Keratinocyte (primary cell): ENCODE results near the gene SAMD11. TPM values are rescaled to one million over a fixed set of nuclear protein-coding genes. Genes with fewer than 3 reads are reported as not detected.

ENCODE experiments used
- DNase-seq: peaks from one replicate; pipeline ENCODE4 v3.0.0-alpha.2; 2011; ENCODE audit warnings: low read depth, missing footprints, low spot score
- FAIRE-seq: peaks from 2 replicates; lab custom pipeline; 2011; peaks lifted over from hg19 to GRCh38; lab: Jason Lieb, UNC
- H2AFZ ChIP-seq: 2 replicates; pipeline ENCODE4 v1.6.0; 2012; ENCODE audit warnings: low read length, control low read depth, inconsistent platforms; ENCODE audit not compliant: control insufficient read depth
- H3K27ac ChIP-seq: 2 replicates; pipeline ENCODE4 v1.5.1; 2011; ENCODE audit warnings: low read length; ENCODE audit not compliant: control insufficient read depth, insufficient read depth
- H3K27me3 ChIP-seq: 3 replicates; pipeline ENCODE4 v1.6.0; 2011; ENCODE audit warnings: low read length; ENCODE audit not compliant: control insufficient read depth, insufficient read depth; ENCODE audit errors: extremely low read depth
- H3K36me3 ChIP-seq, 2 experiments: 2 replicates in 1 of 2; 3 replicates in 1 of 2; pipeline ENCODE4 v1.5.1; 2011; ENCODE audit warnings: low read length in 2 of 2, mild to moderate bottlenecking in 1 of 2; ENCODE audit not compliant: control insufficient read depth in 2 of 2, insufficient read depth in 2 of 2; ENCODE audit errors: extremely low read depth in 1 of 2
- H3K4me1 ChIP-seq: 3 replicates; pipeline ENCODE4 v1.5.1; 2011; ENCODE audit warnings: low read length; ENCODE audit not compliant: control insufficient read depth, insufficient read depth; ENCODE audit errors: extremely low read depth
- H3K4me2 ChIP-seq: 3 replicates; pipeline ENCODE4 v1.6.0; 2011; ENCODE audit warnings: low read depth, low read length; ENCODE audit not compliant: control insufficient read depth, insufficient read depth; ENCODE audit errors: extremely low read depth
- H3K4me3 ChIP-seq, 3 experiments: fragments of 200-600 bp in 1 of 3; sonication (generic) in 1 of 3; 2 replicates in 2 of 3; 3 replicates in 1 of 3; pipeline ENCODE4 v1.5.1; 2011 to 2016; ENCODE audit warnings: low read length in 3 of 3, mild to moderate bottlenecking in 3 of 3, control low read depth in 2 of 3, inconsistent platforms in 1 of 3, low read depth in 1 of 3, mixed read lengths in 1 of 3, mixed run types in 1 of 3, moderate library complexity in 1 of 3; ENCODE audit not compliant: control insufficient read depth in 2 of 3, insufficient read depth in 2 of 3; ENCODE audit errors: extremely low read depth in 1 of 3
- H3K79me2 ChIP-seq: 2 replicates; pipeline ENCODE4 v1.6.0; 2012; ENCODE audit warnings: low read length; ENCODE audit not compliant: control insufficient read depth, insufficient read depth
- H3K9ac ChIP-seq: 3 replicates; pipeline ENCODE4 v1.6.0; 2011; ENCODE audit warnings: low read length; ENCODE audit not compliant: control insufficient read depth, insufficient read depth; ENCODE audit errors: extremely low read depth
- H3K9me1 ChIP-seq: 3 replicates; pipeline ENCODE4 v1.6.0; 2011; ENCODE audit warnings: low read length; ENCODE audit not compliant: control insufficient read depth, insufficient read depth; ENCODE audit errors: extremely low read depth
- H3K9me3 ChIP-seq: 2 replicates; pipeline ENCODE4 v1.5.1; 2012; ENCODE audit warnings: low read depth, low read length; ENCODE audit not compliant: control insufficient read depth
- H4K20me1 ChIP-seq: 3 replicates; pipeline ENCODE4 v1.6.0; 2011; ENCODE audit warnings: low read length; ENCODE audit not compliant: control insufficient read depth, insufficient read depth; ENCODE audit errors: extremely low read depth
- EZH2 ChIP-seq: IDR thresholded peaks from one replicate; pipeline ENCODE4 v1.6.1; 2012; ENCODE audit warnings: inconsistent platforms, mild to moderate bottlenecking, low read length, moderate library complexity
- dilution Hi-C: fragments of 300-500 bp; cut with MboI; formaldehyde crosslinking; loops from one replicate; pipeline ENCODE4 v1.7.0; 2020; ENCODE audit warnings: low sequenced_read_pairs; ENCODE audit not compliant: extremely low pct_ligation_motif_present
- polyA plus RNA-seq, 5 experiments: library from polyadenylated mRNA; depleted of rRNA in 3 of 5; stranded (reverse) in 3 of 5; stranded (forward) in 1 of 5; unstranded in 1 of 5; fragments of >200 nt; gene quantifications; 1 replicate in 1 of 5; 2 replicates in 3 of 5; 3 replicates in 1 of 5; pipeline versions ENCODE4 v1.2.1 to v1.2.3, GENCODE V29; 2011 to 2012; ENCODE audit warnings: missing spikeins in 2 of 5, low read depth in 1 of 5, low replicate concordance in 1 of 5
- TF ChIP-seq, protein P1 (sequence below), 3 experiments: IDR thresholded peaks in 1 of 3; conservative IDR thresholded peaks in 1 of 3; optimal IDR thresholded peaks in 1 of 3; 2 replicates in 2 of 3; 3 replicates in 1 of 3; pipeline versions ENCODE3 to v1.5.1; 2011; ENCODE audit warnings: low read length in 3 of 3, mild to moderate bottlenecking in 3 of 3, moderate library complexity in 2 of 3, control low read depth in 1 of 3, inconsistent platforms in 1 of 3; ENCODE audit not compliant: insufficient read depth in 2 of 3; ENCODE audit errors: extremely low read depth in 1 of 3

Gene SAMD11
- polyA plus RNA-seq, 1 donor (not counting 4 experiments of a cell fraction or from before 2014, with no cell fraction given), result not detected

GRCh38 chr1:927234-927633, 3.5 kb downstream of the SAMD11 start:
- Histone ChIP-seq H2AFZ (no peak overlapping the region), H3K9ac (no peak overlapping the region), H3K4me1 (peaks cover 3% of the 10 kb centered on the region), H3K4me3 (no peak overlapping the region), H3K36me3 (no peaks in the 10 kb centered on the region), H3K9me1 (no peaks in the 10 kb centered on the region), H3K27me3 (peaks cover 94% of the 10 kb centered on the region), H3K79me2 (no peaks in the 10 kb centered on the region), H3K27ac (no peak overlapping the region), H3K4me2 (no peak overlapping the region), H4K20me1 (peaks cover 7% of the 10 kb centered on the region), H3K9me3 (no peaks in the 10 kb centered on the region)
- dilution Hi-C loops, result no loop called here
- FAIRE-seq, result no peak
- TF ChIP-seq, protein P1, sequence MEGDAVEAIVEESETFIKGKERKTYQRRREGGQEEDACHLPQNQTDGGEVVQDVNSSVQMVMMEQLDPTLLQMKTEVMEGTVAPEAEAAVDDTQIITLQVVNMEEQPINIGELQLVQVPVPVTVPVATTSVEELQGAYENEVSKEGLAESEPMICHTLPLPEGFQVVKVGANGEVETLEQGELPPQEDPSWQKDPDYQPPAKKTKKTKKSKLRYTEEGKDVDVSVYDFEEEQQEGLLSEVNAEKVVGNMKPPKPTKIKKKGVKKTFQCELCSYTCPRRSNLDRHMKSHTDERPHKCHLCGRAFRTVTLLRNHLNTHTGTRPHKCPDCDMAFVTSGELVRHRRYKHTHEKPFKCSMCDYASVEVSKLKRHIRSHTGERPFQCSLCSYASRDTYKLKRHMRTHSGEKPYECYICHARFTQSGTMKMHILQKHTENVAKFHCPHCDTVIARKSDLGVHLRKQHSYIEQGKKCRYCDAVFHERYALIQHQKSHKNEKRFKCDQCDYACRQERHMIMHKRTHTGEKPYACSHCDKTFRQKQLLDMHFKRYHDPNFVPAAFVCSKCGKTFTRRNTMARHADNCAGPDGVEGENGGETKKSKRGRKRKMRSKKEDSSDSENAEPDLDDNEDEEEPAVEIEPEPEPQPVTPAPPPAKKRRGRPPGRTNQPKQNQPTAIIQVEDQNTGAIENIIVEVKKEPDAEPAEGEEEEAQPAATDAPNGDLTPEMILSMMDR (optimal IDR thresholded peaks at IDR 0.05 in 1 of 3, IDR thresholded peaks at IDR 0.05 in 1 of 3, conservative IDR thresholded peaks at IDR 0.05 in 1 of 3; ENCODE audit: extremely low read depth in 1 of 3, insufficient read depth in 2 of 3, low read length in 3 of 3), result no peak
- TF ChIP-seq EZH2, result no peak
- DNase-seq, result no peak

- TF ChIP-seq, protein P1 (optimal IDR thresholded peaks at IDR 0.05 in 1 of 3, IDR thresholded peaks at IDR 0.05 in 1 of 3, conservative IDR thresholded peaks at IDR 0.05 in 1 of 3; ENCODE audit: extremely low read depth in 1 of 3, insufficient read depth in 2 of 3, low read length in 3 of 3), result no peak
- TF ChIP-seq EZH2, result peak; percentile 36
Measured at GRCh38 chr1:927748-928147, 4.0 kb downstream of the SAMD11 start.

More at GRCh38 chr1:927748-928147, 4.0 kb downstream of the SAMD11 start:
- Histone ChIP-seq H2AFZ (no peak overlapping the region), H3K4me2 (no peak overlapping the region), H3K36me3 (no peaks in the 10 kb centered on the region), H3K4me1 (peaks cover 3% of the 10 kb centered on the region), H3K9me1 (no peaks in the 10 kb centered on the region), H3K4me3 (no peak overlapping the region), H3K79me2 (no peaks in the 10 kb centered on the region), H3K9ac (no peak overlapping the region), H3K9me3 (no peaks in the 10 kb centered on the region), H3K27ac (no peak overlapping the region), H3K27me3 (peaks cover 94% of the 10 kb centered on the region), H4K20me1 (peaks cover 7% of the 10 kb centered on the region)
- DNase-seq, result no peak
- dilution Hi-C loops, result no loop called here
- FAIRE-seq, result no peak
